Sigmoid colon (tissue), 4 donors: ENCODE results near the gene IGFLR1.

Experiments used
- CTCF ChIP-seq, 4 experiments: fragments of 450-650 bp in 3 of 4; fragments of 200-600 bp in 1 of 4; IDR thresholded peaks; one replicate each; pipeline ENCODE4 v1.5.1; 2016 to 2019; ENCODE audit warnings: antibody characterized with exemption in 4 of 4, mild to moderate bottlenecking in 3 of 4, moderate library complexity in 2 of 4
- EP300 ChIP-seq, 4 donors: sonication (generic); formaldehyde crosslinking; IDR thresholded peaks; one replicate each; pipeline ENCODE4 v1.6.1; 2017; ENCODE audit warnings: antibody characterized with exemption in 4 of 4
- POLR2A ChIP-seq, 2 donors: fragments of 450-650 bp; IDR thresholded peaks; one replicate each; pipeline ENCODE4 v1.6.1; 2016; ENCODE audit warnings: antibody characterized with exemption in 2 of 2, mild to moderate bottlenecking in 2 of 2, moderate library complexity in 2 of 2
- POLR2AphosphoS5 ChIP-seq, 4 donors: sonication (generic); formaldehyde crosslinking; IDR thresholded peaks; one replicate each; pipeline ENCODE4 v1.6.1; 2017; ENCODE audit warnings: antibody characterized with exemption in 4 of 4

DNA sequence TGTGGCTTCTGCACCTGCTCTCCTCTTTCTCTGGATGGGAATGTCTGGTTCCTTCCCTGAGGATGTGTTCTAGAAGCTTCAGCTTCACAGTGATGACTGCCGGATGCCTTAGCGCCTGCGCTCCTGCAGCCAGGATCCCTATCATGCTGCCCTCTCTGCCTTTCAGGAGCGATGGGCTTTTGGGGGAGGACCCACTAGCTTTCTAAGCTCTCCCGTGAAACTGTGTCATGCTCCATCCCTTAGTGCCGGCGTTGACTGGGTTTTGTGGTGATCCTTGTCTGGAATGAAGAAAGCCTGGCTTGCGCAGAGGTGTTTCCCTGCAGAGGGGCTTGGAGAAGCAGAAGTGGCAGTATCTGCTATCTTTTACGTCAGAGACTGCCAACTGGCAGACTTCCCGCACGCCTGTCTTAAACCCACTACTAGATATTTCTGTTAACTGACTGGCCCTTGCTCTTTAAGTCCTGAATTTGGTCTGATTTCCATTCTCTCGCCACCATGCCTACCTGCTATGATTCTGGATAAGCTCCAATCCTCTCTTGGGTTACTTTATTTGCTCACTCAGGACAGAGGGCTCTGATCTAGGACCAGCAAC is 28.3 kb downstream of the IGFLR1 start:
- TF ChIP-seq CTCF (IDR thresholded peaks at IDR 0.05) (no peak), POLR2AphosphoS5 (IDR thresholded peaks at IDR 0.05) (no peak), POLR2A (IDR thresholded peaks at IDR 0.05) (no peak), EP300 (IDR thresholded peaks at IDR 0.05) (no peak)
